Non-pigmented ciliary epithelial cell (primary cell): Measurements from ENCODE around the gene SYT14.

ENCODE experiments used
- DNase-seq: peaks from one replicate; pipeline ENCODE4 v3.0.0-alpha.2; 2010; ENCODE audit warnings: low read depth

SYT14 gene

DNA sequence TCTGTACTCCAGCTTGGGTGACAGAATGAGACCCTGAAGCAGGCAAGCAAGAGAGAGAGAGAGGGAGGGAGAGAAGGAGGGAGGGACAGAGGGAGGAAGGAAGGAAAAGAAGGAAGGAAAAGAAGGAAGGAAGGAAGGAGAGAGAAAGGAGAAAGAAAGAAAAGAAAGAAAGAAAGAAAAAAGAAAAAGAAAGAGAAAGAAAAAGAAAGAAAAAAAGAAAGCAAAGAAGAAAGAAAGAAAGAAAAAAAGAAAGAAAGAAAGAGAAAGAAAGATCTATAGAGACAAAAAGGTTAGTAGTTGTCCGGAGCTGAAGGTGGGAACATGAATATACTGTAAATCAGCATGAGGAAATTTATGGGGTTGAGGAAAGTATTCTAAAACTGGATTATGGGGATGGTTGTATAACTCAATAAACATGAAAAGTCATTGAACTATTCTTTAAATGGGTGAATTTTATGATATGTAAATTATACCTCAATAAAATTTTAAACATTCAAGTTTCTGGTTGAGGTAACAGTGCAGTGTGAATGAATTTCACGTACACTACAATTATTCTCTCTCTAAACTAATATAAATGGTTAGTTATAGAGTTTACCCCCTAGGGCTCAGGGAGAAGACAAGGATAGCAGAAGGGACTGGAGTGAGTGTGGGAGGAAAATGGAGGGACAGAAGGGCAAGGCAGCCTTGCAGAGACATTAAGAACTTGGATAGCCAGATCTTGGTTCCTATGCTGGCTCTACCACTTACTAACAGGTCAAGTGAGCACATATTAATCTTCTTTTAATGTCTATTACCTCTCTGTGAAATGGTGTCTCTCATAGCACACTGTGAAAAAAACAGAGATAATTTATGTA is 269.8 kb downstream of the SYT14 start:
- DNase-seq: no peak

DNA sequence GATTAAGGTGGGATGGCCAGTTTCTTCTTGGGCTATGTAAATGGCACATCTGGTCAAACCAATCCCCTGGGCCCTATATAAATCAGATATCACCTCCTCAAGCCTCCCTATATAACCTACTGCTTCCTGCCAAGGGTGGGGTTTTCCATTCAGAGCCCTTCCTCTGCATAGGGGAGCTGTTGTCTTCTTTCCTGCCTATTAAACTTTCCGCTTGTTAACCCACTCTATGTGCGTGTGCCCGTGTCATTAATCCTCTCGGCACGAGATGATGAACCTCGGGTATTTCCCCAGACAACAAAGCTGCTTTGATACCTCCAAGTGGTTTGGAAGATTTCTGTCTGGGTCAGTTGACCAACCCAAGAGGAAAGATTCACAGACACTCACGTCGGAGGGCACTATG is 275.3 kb downstream of the SYT14 start:
- no peak for DNase-seq

- no peak for DNase-seq
These were observed 276.8 kb downstream of the SYT14 start for GRCh38 chr1:210214573-210215409.

- DNase-seq: no peak
These were observed 279.5 kb downstream of the SYT14 start for GRCh38 chr1:210217482-210217881.

GRCh38 chr1:210218047-210218446 is 280.0 kb downstream of the SYT14 start:
- DNase-seq: no peak
